Measurements from ENCODE around the gene ZNF618.

Gene ZNF618

DNA sequence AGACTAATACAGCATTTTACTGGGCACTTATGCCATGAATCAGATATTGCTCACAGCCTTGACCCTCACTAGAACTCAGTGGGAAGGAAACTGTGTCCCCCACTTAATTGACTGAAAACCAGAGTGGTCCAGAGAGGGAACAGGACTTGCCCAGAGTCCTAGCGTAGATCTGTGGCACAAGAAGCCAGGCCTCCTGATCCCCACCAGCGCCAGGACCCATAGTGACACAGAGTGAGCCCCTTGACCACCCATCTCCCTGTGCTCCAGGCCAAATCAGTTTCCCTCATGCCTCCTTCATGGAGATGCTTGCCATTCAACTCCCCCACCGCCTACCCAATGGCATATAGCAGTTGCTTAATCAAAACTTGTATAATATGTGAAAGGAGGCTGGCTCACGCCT, 214.7 kb downstream of the ZNF618 start:
- TF ChIP-seq, protein P1, sequence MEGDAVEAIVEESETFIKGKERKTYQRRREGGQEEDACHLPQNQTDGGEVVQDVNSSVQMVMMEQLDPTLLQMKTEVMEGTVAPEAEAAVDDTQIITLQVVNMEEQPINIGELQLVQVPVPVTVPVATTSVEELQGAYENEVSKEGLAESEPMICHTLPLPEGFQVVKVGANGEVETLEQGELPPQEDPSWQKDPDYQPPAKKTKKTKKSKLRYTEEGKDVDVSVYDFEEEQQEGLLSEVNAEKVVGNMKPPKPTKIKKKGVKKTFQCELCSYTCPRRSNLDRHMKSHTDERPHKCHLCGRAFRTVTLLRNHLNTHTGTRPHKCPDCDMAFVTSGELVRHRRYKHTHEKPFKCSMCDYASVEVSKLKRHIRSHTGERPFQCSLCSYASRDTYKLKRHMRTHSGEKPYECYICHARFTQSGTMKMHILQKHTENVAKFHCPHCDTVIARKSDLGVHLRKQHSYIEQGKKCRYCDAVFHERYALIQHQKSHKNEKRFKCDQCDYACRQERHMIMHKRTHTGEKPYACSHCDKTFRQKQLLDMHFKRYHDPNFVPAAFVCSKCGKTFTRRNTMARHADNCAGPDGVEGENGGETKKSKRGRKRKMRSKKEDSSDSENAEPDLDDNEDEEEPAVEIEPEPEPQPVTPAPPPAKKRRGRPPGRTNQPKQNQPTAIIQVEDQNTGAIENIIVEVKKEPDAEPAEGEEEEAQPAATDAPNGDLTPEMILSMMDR (IDR thresholded peaks at IDR 0.05; ENCODE audit: low read depth, low read length, missing control alignments), result no peak
- in situ Hi-C loops (cut with HindIII; ENCODE audit: low sequenced_read_pairs), result no loop called here
- H3K4me3 ChIP-seq (ENCODE audit: low read depth, low read length), result no peak overlapping the region
- DNase-seq (ENCODE audit: low read depth), result no peak

DNA sequence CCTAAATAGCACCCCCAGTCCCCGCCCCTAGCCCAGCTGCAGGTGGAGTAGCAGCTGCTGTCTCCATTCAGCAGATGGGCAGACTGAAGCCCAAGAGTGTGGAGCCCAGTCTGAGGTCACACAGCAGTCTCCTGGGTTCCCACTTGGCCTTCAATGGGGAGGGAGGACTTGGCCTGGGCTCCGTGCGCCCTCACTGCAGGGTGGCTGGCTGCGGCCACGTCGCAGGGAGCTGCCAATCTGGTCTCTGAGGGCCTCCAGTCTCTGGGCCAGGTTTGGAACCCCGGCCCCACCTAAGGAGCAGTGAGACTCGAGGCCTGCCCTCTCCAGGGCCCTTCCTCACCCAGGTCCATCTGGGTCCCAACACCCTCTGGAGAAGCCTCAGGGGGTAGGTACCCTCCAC, 215.6 kb downstream of the ZNF618 start:
- in situ Hi-C loops (cut with HindIII; ENCODE audit: low sequenced_read_pairs), result no loop called here
- TF ChIP-seq, protein P1 (IDR thresholded peaks at IDR 0.05; ENCODE audit: low read depth, low read length, missing control alignments), result no peak
- DNase-seq (ENCODE audit: low read depth), result no peak

DNA sequence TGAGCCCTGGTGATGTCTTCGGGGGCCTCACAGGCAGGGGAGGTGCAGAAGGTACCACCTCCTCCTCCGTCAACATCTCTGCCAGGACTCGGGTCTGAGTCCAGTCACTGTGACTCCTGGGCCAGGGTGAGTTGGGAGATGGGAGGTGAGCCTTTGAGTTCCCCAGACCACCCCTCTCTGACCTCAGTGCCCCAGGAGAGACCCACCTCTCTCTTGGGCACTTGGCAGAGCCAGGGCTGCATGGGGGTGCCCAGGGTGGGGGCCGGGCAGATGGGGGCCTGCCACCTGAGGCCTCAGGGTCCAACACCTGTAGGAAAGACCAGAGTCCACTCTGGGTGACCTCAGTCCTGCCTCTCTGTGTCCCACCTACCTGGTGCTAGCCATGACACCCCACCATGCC, 216.2 kb downstream of the ZNF618 start:
- TF ChIP-seq, protein P1 (IDR thresholded peaks at IDR 0.05; ENCODE audit: low read depth, low read length, missing control alignments), result no peak
- no peak for DNase-seq (ENCODE audit: low read depth)
- in situ Hi-C loops (cut with HindIII; ENCODE audit: low sequenced_read_pairs), result no loop called here
- H3K4me3 ChIP-seq (ENCODE audit: low read depth, low read length), result no peak overlapping the region

More for the DNA sequence above, 215.6 kb downstream of the ZNF618 start:
- H3K4me3 ChIP-seq (ENCODE audit: low read depth, low read length), result no peak overlapping the region

DNA sequence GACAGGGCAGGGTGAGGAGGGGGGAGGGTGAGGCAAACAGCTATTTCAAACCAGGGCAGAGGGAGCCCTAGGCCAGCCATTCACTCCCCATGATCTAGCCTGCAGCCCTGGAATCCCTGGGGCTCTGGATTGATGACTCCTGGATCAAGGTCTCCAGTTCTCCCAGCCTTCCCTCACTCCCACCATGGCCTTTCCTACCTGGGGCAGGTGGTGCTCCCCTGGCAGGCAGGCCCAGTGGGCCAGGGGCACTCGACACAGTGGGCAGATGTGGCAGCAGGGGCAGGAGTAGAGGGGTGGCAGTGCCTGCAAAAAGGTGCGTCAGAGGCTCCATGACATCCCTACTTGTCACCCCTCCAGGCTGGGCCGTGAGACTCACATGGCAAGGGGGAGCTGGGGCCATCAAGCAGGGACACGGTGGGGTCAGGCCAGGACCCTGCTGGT, 216.9 kb downstream of the ZNF618 start:
- no peak overlapping the region for H3K4me3 ChIP-seq (ENCODE audit: low read depth, low read length)
- in situ Hi-C loops (cut with HindIII; ENCODE audit: low sequenced_read_pairs), result no loop called here
- TF ChIP-seq, protein P1 (IDR thresholded peaks at IDR 0.05; ENCODE audit: low read depth, low read length, missing control alignments), result no peak
- no peak for DNase-seq (ENCODE audit: low read depth)

DNA sequence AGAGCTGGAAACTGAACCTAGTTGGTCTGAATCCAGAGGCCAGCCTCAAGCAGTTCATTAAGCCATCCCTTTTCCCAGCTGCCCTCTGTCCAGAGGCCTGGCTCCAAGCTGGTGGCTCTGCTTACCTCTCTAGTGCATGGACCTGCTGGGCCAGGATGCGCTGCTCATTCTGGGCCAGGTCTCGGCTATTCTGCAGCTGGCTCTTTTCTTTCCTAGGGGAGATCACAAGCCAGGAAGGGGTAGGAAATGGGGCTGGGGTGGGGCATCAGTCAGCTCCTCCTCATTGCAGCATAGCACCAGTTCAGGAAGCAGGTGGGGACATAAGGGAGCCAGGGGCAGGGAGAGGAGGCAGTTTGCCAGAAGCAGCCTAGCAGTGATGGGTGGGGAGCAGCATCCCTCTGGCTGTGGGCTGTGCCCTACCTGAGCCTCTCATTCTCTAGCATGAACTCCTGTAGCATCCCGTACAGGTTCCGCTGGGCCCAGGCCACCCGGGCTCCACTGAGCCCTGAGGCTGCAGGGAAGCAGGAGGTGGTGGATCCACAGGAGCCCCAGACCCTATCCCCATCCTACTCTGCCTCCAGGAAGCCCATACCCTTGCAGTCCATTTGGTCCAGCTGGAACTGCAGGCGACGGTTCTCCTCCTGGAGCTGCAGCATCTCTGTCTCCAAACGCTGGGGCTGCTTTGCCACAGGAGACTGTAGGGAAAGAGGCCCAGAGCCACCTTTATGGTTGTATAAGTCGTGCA, 217.8 kb downstream of the ZNF618 start:
- TF ChIP-seq, protein P1 (IDR thresholded peaks at IDR 0.05; ENCODE audit: low read depth, low read length, missing control alignments), result no peak
- DNase-seq (ENCODE audit: low read depth), result no peak
- in situ Hi-C loops (cut with HindIII; ENCODE audit: low sequenced_read_pairs), result no loop called here

DNA sequence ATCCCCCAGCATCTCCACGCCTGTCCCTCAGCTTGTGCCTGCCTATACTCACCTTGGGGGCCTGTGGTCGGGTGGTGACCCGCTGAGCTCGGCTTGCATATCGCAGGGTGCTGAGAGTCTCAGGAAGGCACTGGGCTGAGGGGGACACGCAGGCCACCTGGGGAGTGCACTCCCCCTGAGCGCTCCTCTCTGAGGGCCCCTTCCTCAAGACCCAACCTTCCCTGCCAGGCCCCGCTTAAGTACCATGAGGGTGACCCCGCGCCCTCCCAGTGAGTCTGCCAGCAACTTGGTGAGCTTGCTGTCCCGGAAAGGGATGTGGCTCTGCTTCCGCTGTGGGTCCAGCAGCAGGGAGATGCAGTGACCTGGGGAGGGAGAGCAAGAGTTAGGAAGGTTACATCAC, 218.9 kb downstream of the ZNF618 start:
- in situ Hi-C loops (cut with HindIII; ENCODE audit: low sequenced_read_pairs), result loop anchor here (5.0 kb wide), 1 partner anchor 97 kb away; no protein-coding TSS in a partner anchor
- TF ChIP-seq, protein P1 (IDR thresholded peaks at IDR 0.05; ENCODE audit: low read depth, low read length, missing control alignments), result no peak
- no peak for DNase-seq (ENCODE audit: low read depth)
- H3K4me3 ChIP-seq (ENCODE audit: low read depth, low read length), result no peak overlapping the region

More for the DNA sequence above, 217.8 kb downstream of the ZNF618 start:
- no peak overlapping the region for H3K4me3 ChIP-seq (ENCODE audit: low read depth, low read length)

Measured in astrocyte of the cerebellum (primary cell).